HepG2 (cell line): ENCODE results near the gene ZNF483.

ENCODE experiments used
- REST ChIP-seq, 2 experiments: IDR thresholded peaks; 2 replicates each; pipeline ENCODE4 v1.6.1; 2011 to 2012; ENCODE audit warnings: low read length in 2 of 2, borderline replicate concordance in 1 of 2, low read depth in 1 of 2, mild to moderate bottlenecking in 1 of 2, moderate library complexity in 1 of 2
- ZBTB43 ChIP-seq: sonication (generic); formaldehyde crosslinking; conservative IDR thresholded peaks from 2 replicates; pipeline ENCODE4 v1.4.0; 2020; ENCODE audit warnings: missing genetic modification reagents
- ZNF121 ChIP-seq: sonication (generic); formaldehyde crosslinking; IDR thresholded peaks from 2 replicates; pipeline ENCODE4 v1.5.0; 2020; ENCODE audit warnings: mild to moderate bottlenecking, missing genetic modification reagents
- ZNF749 ChIP-seq: sonication (generic); formaldehyde crosslinking; IDR thresholded peaks from 2 replicates; pipeline ENCODE4 v1.8.0; 2022; ENCODE audit warnings: mild to moderate bottlenecking, missing genetic modification reagents, moderate library complexity, borderline replicate concordance
- TF ChIP-seq, protein P1 (sequence below): fragments of 450-650 bp; IDR thresholded peaks from 2 replicates; pipeline ENCODE4 v1.6.1; 2017; ENCODE audit warnings: mild to moderate bottlenecking
- TF ChIP-seq, protein P2 (sequence below): sonication (generic); formaldehyde crosslinking; IDR thresholded peaks from 2 replicates; pipeline ENCODE4 v1.4.0; 2020; ENCODE audit warnings: mild to moderate bottlenecking, missing genetic modification reagents

GRCh38 chr9:111597852-111598732 lies 73.1 kb downstream of the ZNF483 start:
- TF ChIP-seq ZNF749 (CRISPR knock-in tag): no peak
- no peak for TF ChIP-seq REST (IDR thresholded peaks at IDR 0.05; ENCODE audit: borderline replicate concordance in 1 of 2, low read depth in 1 of 2, low read length in 2 of 2)
- TF ChIP-seq, protein P1, sequence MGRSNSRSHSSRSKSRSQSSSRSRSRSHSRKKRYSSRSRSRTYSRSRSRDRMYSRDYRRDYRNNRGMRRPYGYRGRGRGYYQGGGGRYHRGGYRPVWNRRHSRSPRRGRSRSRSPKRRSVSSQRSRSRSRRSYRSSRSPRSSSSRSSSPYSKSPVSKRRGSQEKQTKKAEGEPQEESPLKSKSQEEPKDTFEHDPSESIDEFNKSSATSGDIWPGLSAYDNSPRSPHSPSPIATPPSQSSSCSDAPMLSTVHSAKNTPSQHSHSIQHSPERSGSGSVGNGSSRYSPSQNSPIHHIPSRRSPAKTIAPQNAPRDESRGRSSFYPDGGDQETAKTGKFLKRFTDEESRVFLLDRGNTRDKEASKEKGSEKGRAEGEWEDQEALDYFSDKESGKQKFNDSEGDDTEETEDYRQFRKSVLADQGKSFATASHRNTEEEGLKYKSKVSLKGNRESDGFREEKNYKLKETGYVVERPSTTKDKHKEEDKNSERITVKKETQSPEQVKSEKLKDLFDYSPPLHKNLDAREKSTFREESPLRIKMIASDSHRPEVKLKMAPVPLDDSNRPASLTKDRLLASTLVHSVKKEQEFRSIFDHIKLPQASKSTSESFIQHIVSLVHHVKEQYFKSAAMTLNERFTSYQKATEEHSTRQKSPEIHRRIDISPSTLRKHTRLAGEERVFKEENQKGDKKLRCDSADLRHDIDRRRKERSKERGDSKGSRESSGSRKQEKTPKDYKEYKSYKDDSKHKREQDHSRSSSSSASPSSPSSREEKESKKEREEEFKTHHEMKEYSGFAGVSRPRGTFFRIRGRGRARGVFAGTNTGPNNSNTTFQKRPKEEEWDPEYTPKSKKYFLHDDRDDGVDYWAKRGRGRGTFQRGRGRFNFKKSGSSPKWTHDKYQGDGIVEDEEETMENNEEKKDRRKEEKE: no peak
- TF ChIP-seq, protein P2, sequence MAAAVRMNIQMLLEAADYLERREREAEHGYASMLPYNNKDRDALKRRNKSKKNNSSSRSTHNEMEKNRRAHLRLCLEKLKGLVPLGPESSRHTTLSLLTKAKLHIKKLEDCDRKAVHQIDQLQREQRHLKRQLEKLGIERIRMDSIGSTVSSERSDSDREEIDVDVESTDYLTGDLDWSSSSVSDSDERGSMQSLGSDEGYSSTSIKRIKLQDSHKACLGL (CRISPR knock-in tag): no peak; the same call in 1 of the 2 replicates
- 0 out of 2 replicates have a peak, but pooled peaks have one; percentile 31 for TF ChIP-seq ZBTB43 (CRISPR knock-in tag)
- TF ChIP-seq ZNF121 (CRISPR knock-in tag): peak; percentile 10; the same call in 1 of the 2 replicates
